Measurements from ENCODE around the gene RNF5.
A peak's percentile ranks its signal among the peaks of the same experiment; 100 is the strongest.

Gene RNF5

DNA sequence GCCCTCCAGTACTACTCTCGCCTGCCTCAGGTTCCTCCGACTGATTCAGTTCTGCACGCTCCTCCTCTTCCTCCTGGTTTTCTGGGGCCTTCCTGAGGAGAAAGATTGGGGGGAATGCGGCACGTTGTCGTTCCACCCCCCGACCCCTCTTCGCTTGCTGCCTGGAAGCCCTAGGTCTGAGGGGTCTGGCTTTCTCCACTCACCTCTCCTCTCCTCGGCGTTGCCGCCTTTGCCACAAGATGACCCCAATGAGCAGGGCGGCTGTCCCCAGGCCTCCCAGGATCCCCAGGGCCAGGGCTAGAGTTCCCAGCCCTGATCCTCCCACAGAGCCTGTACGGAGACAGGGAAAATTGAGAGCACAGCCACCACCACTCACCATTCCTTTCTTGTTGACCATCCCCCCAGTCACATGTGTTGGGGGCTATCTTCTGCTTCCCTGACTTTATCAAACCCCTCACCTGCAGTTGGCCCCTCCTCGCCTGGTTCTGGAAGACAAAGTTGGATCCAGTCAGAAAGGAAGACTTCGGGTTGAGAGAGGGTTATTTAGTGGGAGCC, 3.0 kb downstream of the RNF5 start:
- no peaks in the 10 kb centered on the region for H3K27me3 Mint-ChIP-seq (ENCODE audit: low read depth)
- H3K9me3 Mint-ChIP-seq = no peaks in the 10 kb centered on the region
- H3K36me3 Mint-ChIP-seq (ENCODE audit: low read depth) = peaks cover 31% of the 10 kb centered on the region
- peaks cover 40% of the 10 kb centered on the region for H3K4me1 Mint-ChIP-seq
- H3K4me3 Mint-ChIP-seq = peak overlapping the region; percentile 77 to 89 (median 87)
- H3K27ac Mint-ChIP-seq = no peak overlapping the region
- TF ChIP-seq, protein P1, sequence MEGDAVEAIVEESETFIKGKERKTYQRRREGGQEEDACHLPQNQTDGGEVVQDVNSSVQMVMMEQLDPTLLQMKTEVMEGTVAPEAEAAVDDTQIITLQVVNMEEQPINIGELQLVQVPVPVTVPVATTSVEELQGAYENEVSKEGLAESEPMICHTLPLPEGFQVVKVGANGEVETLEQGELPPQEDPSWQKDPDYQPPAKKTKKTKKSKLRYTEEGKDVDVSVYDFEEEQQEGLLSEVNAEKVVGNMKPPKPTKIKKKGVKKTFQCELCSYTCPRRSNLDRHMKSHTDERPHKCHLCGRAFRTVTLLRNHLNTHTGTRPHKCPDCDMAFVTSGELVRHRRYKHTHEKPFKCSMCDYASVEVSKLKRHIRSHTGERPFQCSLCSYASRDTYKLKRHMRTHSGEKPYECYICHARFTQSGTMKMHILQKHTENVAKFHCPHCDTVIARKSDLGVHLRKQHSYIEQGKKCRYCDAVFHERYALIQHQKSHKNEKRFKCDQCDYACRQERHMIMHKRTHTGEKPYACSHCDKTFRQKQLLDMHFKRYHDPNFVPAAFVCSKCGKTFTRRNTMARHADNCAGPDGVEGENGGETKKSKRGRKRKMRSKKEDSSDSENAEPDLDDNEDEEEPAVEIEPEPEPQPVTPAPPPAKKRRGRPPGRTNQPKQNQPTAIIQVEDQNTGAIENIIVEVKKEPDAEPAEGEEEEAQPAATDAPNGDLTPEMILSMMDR (IDR thresholded peaks at IDR 0.05; ENCODE audit: unreplicated experiment in 3 of 3) = no peak

DNA sequence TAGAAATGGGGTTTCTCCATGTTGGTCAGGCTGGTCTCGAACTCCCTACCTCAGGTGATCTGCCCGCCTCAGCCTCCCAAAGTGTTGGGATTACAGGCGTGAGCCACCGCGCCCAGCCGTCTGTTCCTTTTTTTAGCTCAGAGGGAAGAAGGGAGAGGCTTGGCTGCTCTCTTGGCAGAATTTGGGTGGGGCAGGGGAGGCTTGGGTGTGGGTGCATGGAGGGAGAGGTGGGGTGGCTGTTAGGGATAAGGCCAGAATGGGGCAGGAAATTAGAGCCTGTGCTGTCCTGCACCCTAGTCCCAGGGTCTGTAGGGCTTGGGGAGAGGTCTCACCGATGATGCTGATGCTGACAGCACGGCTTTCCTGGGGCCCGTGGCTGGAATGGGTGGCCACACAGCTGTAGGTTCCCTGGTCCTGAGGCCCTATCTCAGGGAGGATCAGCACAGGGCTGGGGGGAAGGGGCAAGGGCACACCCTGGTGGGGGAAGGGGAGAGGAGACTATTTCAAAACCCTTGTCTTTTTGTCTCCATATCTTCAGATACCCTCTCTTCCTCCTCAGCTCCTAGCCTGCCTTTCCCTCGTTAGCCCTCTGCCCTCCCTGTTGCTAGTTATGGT, 3.8 kb downstream of the RNF5 start:
- no peak overlapping the region for H3K4me3 Mint-ChIP-seq

DNA sequence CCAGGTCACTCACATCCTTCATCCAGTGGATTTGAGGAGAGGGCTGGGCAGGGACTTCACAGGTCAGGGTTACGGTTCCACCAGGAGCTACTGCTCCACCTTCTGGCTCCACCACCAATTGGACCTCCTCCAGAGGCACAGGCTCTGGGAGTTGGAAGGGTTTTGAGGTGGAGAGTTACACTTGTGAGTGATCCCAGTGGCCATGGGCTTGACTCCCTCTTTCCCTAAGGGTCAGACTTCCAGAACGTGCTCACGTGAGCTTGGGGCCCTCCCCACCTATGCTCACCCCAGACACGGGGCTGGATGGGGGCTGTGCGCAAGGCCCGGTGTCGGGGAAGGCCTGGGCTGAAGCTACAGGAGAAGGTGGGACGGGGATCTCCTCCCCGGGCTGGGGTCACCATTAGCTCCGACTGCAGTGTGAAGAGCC, 4.4 kb downstream of the RNF5 start:
- Mint-ChIP-seq H3K27ac (peak overlapping the region in 1 of 3 experiments; percentile 48), H3K27me3 (ENCODE audit: low read depth) (no peaks in the 10 kb centered on the region), H3K9me3 (no peaks in the 10 kb centered on the region), H3K4me3 (no peak overlapping the region), H3K36me3 (ENCODE audit: low read depth) (peaks cover 44% of the 10 kb centered on the region), H3K4me1 (peaks cover 44% of the 10 kb centered on the region)
- TF ChIP-seq, protein P1 (IDR thresholded peaks at IDR 0.05; ENCODE audit: unreplicated experiment in 3 of 3) = no peak

More for the DNA sequence above, 3.8 kb downstream of the RNF5 start:
- no peaks in the 10 kb centered on the region for H3K27me3 Mint-ChIP-seq (ENCODE audit: low read depth)
- peaks cover 40% of the 10 kb centered on the region for H3K4me1 Mint-ChIP-seq
- no peak overlapping the region for H3K27ac Mint-ChIP-seq
- TF ChIP-seq, protein P1 (IDR thresholded peaks at IDR 0.05; ENCODE audit: unreplicated experiment in 3 of 3) = no peak
- H3K9me3 Mint-ChIP-seq = no peaks in the 10 kb centered on the region
- peaks cover 39% of the 10 kb centered on the region for H3K36me3 Mint-ChIP-seq (ENCODE audit: low read depth)

DNA sequence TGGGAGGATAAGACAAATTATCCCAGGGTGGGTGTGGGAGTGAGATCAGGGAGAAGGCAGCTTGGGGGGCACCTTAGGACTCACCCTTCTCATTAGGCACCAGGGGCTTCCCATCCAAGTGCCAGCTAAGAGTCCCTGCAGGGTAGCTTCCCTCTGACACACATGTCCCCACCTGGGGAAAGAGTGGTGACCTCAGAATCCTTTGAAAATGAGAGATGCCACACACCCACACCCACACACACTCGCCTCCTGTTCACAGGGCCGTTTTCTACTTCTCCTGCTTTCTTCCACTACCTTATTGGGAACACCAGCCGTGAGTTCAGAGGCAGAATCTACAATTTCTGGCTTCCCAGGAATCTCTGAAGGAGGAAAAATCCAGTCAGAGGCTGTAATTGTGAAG, 4.8 kb downstream of the RNF5 start:
- H3K4me3 Mint-ChIP-seq = no peak overlapping the region
- TF ChIP-seq, protein P1 (IDR thresholded peaks at IDR 0.05; ENCODE audit: unreplicated experiment in 3 of 3) = no peak

DNA sequence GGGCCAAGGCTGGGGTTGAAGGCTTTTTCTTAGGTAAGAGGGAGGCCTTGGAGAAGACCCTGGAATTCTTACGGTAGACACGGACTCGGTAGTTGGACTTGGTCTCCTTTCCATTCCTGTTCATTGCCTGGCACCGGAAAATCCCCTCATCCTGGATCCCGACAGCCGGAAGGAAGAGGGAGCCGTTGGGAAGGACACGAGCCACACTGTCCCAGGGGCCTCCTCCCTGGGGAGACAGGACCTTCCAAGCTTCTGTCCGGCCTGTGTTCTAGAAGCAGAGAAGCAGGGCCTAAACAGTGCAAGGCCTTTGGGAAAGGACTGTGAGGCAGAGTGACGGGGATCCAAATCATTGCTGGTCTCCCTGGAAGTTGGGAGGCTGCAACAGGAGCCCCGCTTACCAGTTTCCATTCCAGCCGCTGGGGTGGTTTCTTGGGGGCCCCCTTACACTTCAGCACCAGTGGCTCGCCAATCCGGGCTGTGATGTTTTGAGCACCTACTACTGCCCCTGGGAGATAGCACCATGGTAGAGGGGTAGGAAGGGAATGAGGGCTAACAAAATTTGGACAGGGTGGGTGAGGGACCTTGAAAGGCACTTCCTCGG, 5.4 kb downstream of the RNF5 start:
- H3K4me3 Mint-ChIP-seq = no peak overlapping the region

More for the DNA sequence above, 4.8 kb downstream of the RNF5 start:
- H3K4me1 Mint-ChIP-seq = peaks cover 48% of the 10 kb centered on the region
- no peaks in the 10 kb centered on the region for H3K9me3 Mint-ChIP-seq
- peaks cover 46% of the 10 kb centered on the region for H3K36me3 Mint-ChIP-seq (ENCODE audit: low read depth)
- H3K27me3 Mint-ChIP-seq (ENCODE audit: low read depth) = no peaks in the 10 kb centered on the region
- H3K27ac Mint-ChIP-seq = peak overlapping the region in 2 of 3 experiments; percentile 48 to 49

More for the DNA sequence above, 5.4 kb downstream of the RNF5 start:
- peaks cover 46% of the 10 kb centered on the region for H3K36me3 Mint-ChIP-seq (ENCODE audit: low read depth)
- no peaks in the 10 kb centered on the region for H3K9me3 Mint-ChIP-seq
- no peaks in the 10 kb centered on the region for H3K27me3 Mint-ChIP-seq (ENCODE audit: low read depth)
- H3K4me1 Mint-ChIP-seq = peaks cover 51% of the 10 kb centered on the region
- TF ChIP-seq, protein P1 (IDR thresholded peaks at IDR 0.05; ENCODE audit: unreplicated experiment in 3 of 3) = no peak
- peak overlapping the region in 2 of 3 experiments; percentile 48 to 49 for H3K27ac Mint-ChIP-seq

Data from nephron (organoid).